Keratinocyte (primary cell): ENCODE measurements around the gene OCLN.
"Not testable (repeated sequence)": the region's sequence is repeated elsewhere in the genome, so short reads cannot be mapped to it uniquely, and the experiment has no call there.

ENCODE experiments used
- EZH2 ChIP-seq: IDR thresholded peaks from one replicate; pipeline ENCODE4 v1.6.1; 2012; ENCODE audit warnings: inconsistent platforms, mild to moderate bottlenecking, low read length, moderate library complexity
- TF ChIP-seq, protein P1 (sequence below), 3 experiments: IDR thresholded peaks in 1 of 3; conservative IDR thresholded peaks in 1 of 3; optimal IDR thresholded peaks in 1 of 3; 2 replicates in 2 of 3; 3 replicates in 1 of 3; pipeline versions ENCODE3 to v1.5.1; 2011; ENCODE audit warnings: low read length in 3 of 3, mild to moderate bottlenecking in 3 of 3, moderate library complexity in 2 of 3, control low read depth in 1 of 3, inconsistent platforms in 1 of 3; ENCODE audit not compliant: insufficient read depth in 2 of 3; ENCODE audit errors: extremely low read depth in 1 of 3

DNA sequence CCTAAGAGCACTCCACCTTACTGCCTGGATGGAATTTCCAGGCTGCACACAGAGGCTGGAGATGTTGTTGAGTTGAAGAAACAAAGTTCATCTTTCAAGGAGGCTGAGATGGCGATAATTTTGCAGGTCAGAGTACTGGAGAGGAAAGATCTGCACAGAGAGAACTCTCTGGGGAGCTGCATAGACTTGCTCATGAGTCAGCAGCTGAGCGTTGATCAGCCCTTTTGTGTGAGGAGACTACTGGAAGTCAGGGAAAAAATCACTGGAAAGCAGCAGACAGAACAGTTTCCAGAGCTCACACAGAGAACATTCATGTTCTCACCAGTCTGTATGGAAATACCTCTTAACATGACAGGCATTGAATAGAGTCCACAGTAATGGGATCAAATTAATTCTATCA, 90.8 kb downstream of the OCLN start:
- TF ChIP-seq, protein P1, sequence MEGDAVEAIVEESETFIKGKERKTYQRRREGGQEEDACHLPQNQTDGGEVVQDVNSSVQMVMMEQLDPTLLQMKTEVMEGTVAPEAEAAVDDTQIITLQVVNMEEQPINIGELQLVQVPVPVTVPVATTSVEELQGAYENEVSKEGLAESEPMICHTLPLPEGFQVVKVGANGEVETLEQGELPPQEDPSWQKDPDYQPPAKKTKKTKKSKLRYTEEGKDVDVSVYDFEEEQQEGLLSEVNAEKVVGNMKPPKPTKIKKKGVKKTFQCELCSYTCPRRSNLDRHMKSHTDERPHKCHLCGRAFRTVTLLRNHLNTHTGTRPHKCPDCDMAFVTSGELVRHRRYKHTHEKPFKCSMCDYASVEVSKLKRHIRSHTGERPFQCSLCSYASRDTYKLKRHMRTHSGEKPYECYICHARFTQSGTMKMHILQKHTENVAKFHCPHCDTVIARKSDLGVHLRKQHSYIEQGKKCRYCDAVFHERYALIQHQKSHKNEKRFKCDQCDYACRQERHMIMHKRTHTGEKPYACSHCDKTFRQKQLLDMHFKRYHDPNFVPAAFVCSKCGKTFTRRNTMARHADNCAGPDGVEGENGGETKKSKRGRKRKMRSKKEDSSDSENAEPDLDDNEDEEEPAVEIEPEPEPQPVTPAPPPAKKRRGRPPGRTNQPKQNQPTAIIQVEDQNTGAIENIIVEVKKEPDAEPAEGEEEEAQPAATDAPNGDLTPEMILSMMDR (optimal IDR thresholded peaks at IDR 0.05 in 1 of 3, IDR thresholded peaks at IDR 0.05 in 1 of 3, conservative IDR thresholded peaks at IDR 0.05 in 1 of 3; ENCODE audit: extremely low read depth in 1 of 3, insufficient read depth in 2 of 3, low read length in 3 of 3), result not testable (repeated sequence)
- TF ChIP-seq EZH2, result not testable (repeated sequence)
